GM20431 (cell line): ENCODE data around the gene TPSB2.
"Not testable (repeated sequence)": the region's sequence is repeated elsewhere in the genome, so short reads cannot be mapped to it uniquely, and the experiment has no call there.

Source experiments
- in situ Hi-C: fragments of 300-500 bp; cut with MseI, MboI; formaldehyde crosslinking; loops from one replicate; pipeline ENCODE4 v1.15.0; 2020; ENCODE audit warnings: low sequenced_read_pairs; ENCODE audit not compliant: unreplicated experiment

TPSB2 gene

GRCh38 chr16:1243907-1244850, 14.2 kb upstream of the TPSB2 start:
- in situ Hi-C loops = not testable (repeated sequence)

DNA sequence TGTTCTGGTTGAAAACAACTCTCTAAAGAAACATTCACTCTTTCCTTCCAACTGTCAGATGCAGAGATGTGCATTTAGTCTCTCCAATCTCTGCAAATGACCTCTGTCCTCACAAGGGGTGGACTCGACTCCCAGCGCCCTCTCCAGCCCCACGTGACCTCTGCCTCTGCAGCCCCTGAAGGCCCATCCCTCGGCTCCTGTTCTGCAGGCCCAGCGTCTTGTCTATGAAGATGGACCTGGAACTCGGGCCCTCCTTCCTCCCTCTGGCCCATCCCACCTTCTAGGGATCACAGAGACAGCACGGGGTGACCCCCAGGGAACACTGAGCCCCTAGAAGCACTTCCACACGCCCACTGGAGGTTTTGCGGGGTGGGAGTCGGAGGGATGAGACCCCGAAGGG, 13.4 kb upstream of the TPSB2 start:
- in situ Hi-C loops = not testable (repeated sequence)

DNA sequence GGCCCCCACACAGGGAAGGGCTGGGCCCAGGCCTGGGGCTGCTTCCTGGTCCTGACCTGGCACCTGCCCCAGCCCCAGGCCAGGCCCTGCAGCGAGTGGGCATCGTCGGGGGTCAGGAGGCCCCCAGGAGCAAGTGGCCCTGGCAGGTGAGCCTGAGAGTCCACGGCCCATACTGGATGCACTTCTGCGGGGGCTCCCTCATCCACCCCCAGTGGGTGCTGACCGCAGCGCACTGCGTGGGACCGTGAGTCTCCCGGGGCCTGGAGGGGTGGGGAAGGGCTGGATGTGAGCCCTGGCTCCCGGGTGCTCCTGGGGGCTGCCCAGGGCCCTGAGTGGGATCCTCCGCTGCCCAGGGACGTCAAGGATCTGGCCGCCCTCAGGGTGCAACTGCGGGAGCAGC, 11.1 kb upstream of the TPSB2 start:
- in situ Hi-C loops = not testable (repeated sequence)

DNA sequence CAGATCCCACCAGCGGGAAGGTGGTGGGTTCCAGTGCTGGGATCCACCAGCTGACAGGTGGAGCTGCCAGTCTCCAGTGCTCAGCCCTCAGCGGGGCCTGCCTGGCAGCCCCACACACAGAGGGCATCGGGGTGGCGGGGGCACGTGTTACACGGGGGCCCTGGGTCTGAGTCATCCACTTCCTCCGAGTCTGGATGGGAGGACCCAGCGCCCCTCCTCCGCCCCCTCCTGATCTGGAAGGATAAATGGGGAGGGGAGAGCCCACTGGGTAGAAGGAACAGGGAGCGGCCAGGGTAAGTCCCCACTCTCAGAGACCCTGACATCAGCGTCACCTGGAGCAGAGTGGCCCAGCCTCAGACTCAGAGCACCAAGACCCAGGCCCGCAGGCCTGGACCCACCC, 10.5 kb upstream of the TPSB2 start, which contains the start of gene TPSAB1:
TSS of gene TPSAB1 (plus strand) at position 270 of the 400 bp plus-strand sequence. CDS start 234 bp downstream, outside the sequence.
- in situ Hi-C loops = not testable (repeated sequence)

- in situ Hi-C loops = not testable (repeated sequence)
Observed at GRCh38 chr16:1239575-1239974, 9.6 kb upstream of the TPSB2 start.

DNA sequence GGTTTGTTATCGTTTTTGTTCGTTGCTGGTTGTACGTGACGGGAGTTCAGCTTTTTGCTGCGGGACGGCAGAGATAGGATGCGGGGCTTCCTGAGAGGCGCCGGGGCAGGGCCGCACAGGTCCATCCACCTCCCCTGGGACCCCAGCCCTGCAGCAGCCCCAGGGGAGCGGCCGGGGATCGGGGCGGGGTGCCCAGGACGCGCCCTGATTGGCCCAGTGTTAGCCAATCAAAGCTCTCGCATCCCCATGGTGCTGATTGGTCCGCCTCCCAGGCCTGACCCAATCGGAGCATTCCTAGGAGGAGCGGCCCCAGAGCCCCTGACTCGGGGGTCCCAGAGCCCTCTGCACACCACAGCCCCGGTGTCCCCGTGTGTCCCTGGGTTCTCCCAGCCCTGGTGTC, 8.9 kb upstream of the TPSB2 start:
- in situ Hi-C loops = not testable (repeated sequence)

DNA sequence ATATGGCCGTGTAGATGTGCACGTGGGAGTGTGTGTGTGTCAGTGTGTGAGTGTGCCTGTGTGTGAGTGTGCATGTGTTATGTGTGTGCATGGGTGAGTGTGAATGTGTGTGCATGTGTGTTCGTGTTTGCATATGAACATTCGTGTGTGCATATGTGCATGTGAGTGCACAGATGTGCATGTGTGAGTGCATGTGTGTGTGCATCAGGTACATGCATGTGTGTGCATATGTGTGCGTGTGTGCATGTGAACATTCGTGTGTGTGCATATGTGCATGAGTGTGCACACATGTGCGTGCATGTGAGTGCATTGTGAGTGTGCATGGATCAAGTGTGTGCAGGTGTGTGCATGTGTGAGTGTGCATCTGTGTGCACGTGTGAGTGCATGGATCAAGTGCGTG, 8.0 kb upstream of the TPSB2 start:
- in situ Hi-C loops = no loop called here

GRCh38 chr16:1236659-1237058, 6.7 kb upstream of the TPSB2 start:
- in situ Hi-C loops = not testable (repeated sequence)

GRCh38 chr16:1232049-1232748, 2.2 kb upstream of the TPSB2 start:
- in situ Hi-C loops = not testable (repeated sequence)

GRCh38 chr16:1231301-1231700, 1.3 kb upstream of the TPSB2 start:
- in situ Hi-C loops = not testable (repeated sequence)

- in situ Hi-C loops = not testable (repeated sequence)
Observed at GRCh38 chr16:1230471-1231212, 658 bp upstream of the TPSB2 start.

- in situ Hi-C loops = not testable (repeated sequence)
Observed at GRCh38 chr16:1229476-1229875, 508 bp downstream of the TPSB2 start.

GRCh38 chr16:1228227-1228626, 1.8 kb downstream of the TPSB2 start:
- in situ Hi-C loops = not testable (repeated sequence)

- in situ Hi-C loops = not testable (repeated sequence)
Observed at GRCh38 chr16:1226692-1227091, 3.3 kb downstream of the TPSB2 start.

DNA sequence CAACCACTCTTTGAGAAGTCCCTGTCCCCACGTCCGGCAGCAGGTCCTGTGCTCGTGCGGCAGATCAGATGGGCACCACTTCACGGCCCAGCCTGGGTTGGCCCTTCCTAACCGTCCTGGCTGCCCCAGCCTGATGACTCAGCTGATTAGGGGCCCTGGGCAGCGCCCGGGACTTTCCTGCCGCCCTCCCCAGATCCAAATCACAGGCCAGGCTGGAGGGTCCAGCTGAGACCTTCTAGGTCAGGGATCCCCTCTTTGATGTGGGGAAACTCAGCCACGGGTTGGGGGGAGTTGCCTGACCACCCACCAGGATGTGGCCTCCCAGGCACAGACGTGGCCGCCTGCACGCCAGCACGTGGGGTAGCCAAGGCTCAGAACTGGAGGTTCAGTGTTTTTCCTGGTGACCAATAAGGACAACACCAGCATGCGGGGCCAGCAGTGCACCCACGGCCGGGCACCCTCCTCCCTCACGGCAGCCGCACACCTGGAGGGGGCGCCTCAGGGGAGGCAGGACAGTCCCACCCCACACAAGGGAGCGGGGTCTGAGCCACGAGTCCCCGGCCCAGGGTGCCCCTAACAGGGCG, 4.2 kb downstream of the TPSB2 start:
- in situ Hi-C loops = not testable (repeated sequence)

GRCh38 chr16:1225051-1225451, 4.9 kb downstream of the TPSB2 start, which contains the start of gene TPSG1:
TSS of gene TPSG1 (minus strand) at chr16:1225268. CDS start at chr16:1225252, 16 bp downstream.
- in situ Hi-C loops = no loop called here

GRCh38 chr16:1224558-1224957, 5.4 kb downstream of the TPSB2 start:
- in situ Hi-C loops = no loop called here

DNA sequence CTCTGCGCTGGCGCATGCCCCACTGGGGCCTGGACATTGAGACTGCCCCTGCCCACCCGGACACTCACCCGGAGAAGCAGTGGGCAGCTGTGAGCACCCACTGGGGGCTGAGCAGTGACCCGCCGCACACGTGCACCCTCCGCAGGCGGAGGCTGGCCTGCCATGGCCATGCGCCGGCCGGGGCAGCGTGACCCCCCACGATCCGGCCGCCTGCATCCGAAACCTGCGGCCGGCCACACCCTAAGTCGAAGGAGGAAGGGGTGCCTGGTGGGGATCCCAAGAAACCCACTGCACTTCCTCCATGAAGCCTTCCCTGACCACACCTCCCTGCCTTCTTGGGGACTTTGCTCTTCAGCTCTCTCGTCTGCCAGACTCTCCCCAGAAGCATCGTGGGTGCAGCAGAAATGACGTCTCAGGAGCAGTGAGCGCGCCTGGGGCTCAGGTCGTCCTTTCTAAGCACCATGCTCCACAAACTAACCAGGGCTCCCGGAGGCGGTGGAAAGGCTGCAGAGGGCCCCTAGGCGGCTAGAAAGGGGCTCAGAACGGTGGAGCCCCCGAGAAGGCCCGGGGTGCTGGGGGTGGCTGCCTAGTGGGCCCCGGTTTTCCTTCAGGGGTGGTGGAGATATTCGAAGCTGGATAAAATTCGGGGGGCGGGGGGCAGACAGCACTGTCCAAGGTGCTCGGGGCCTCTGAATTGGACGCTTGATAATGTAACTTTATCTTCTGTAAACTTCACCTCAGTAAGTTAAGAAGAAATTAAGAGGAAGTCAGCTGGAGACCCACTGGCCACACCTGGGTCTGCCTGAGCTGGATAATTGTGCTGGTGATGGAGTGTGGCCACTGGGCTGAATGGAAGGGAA, 6.4 kb downstream of the TPSB2 start:
- in situ Hi-C loops = no loop called here
